Activated naive CD4-positive, alpha-beta T cell treated with anti-CD3 and anti-CD28 coated beads for 36 hours (primary cell): ENCODE data around the gene IMMP2L. TPM values are rescaled to one million over a fixed set of nuclear protein-coding genes. Genes with fewer than 3 reads are reported as not detected.

ENCODE experiments used
- CTCF ChIA-PET: fragments of 350-600 bp; sonication (Branson Sonifier 250); formaldehyde crosslinking; loops from one replicate; lab custom pipeline; 2021; ENCODE audit warnings: antibody characterized with exemption; lab: Charles Lee
- DNase-seq: peaks from one replicate; pipeline ENCODE4 v3.0.0-alpha.2; 2020
- H3K27ac Mint-ChIP-seq: one replicate; pipeline ENCODE4 v1.8.0; 2021; ENCODE audit warnings: mild to moderate bottlenecking, mixed read lengths
- H3K27me3 Mint-ChIP-seq: one replicate; pipeline ENCODE4 v1.8.0; 2021; ENCODE audit warnings: low read depth, mixed read lengths
- H3K36me3 Mint-ChIP-seq: one replicate; pipeline ENCODE4 v1.8.0; 2021; ENCODE audit warnings: low read depth, mixed read lengths
- H3K4me1 Mint-ChIP-seq: one replicate; pipeline ENCODE4 v1.8.0; 2021; ENCODE audit warnings: low read depth, mixed read lengths
- H3K4me3 Mint-ChIP-seq: one replicate; pipeline ENCODE4 v1.8.0; 2021; ENCODE audit warnings: mild to moderate bottlenecking, moderate library complexity, mixed read lengths
- H3K9me3 Mint-ChIP-seq: one replicate; pipeline ENCODE4 v1.8.0; 2021; ENCODE audit warnings: mixed read lengths
- intact Hi-C: fragments of 100-400 bp; cut with micrococcal nuclease; formaldehyde crosslinking; loops from one replicate; pipeline ENCODE4 v1.15.1; 2023
- total RNA-seq, 2 experiments: library from RNA; stranded (reverse); gene quantifications; one replicate each; pipeline ENCODE4 v1.2.3, GENCODE V29; 2021

IMMP2L gene
- total RNA-seq, 2 experiments from 2014 or later, result 24.4 to 26.6 TPM

- Mint-ChIP-seq H3K36me3 (no peaks in the 10 kb centered on the region), H3K4me3 (no peak overlapping the region), H3K27ac (no peak overlapping the region), H3K4me1 (no peaks in the 10 kb centered on the region), H3K27me3 (no peaks in the 10 kb centered on the region), H3K9me3 (no peaks in the 10 kb centered on the region)
- intact Hi-C loops, result no loop called here
- DNase-seq, result no peak
- CTCF ChIA-PET, result no interaction called here
Measured at GRCh38 chr7:110850224-110850623, 712.1 kb downstream of the IMMP2L start.

GRCh38 chr7:110842796-110843195 lies 719.5 kb downstream of the IMMP2L start:
- intact Hi-C loops, result no loop called here
- no peaks in the 10 kb centered on the region for H3K27me3 Mint-ChIP-seq
- H3K4me1 Mint-ChIP-seq, result no peaks in the 10 kb centered on the region
- no peak overlapping the region for H3K27ac Mint-ChIP-seq
- no peaks in the 10 kb centered on the region for H3K9me3 Mint-ChIP-seq
- no peak for DNase-seq
- H3K4me3 Mint-ChIP-seq, result no peak overlapping the region
- CTCF ChIA-PET, result no interaction called here
- H3K36me3 Mint-ChIP-seq, result no peaks in the 10 kb centered on the region

GRCh38 chr7:110841840-110842545 lies 720.3 kb downstream of the IMMP2L start:
- Mint-ChIP-seq H3K27ac (no peak overlapping the region), H3K4me1 (no peaks in the 10 kb centered on the region), H3K27me3 (no peaks in the 10 kb centered on the region), H3K36me3 (no peaks in the 10 kb centered on the region), H3K9me3 (peaks cover 2% of the 10 kb centered on the region), H3K4me3 (no peak overlapping the region)
- CTCF ChIA-PET, result no interaction called here
- no peak for DNase-seq
- intact Hi-C loops, result no loop called here

DNA sequence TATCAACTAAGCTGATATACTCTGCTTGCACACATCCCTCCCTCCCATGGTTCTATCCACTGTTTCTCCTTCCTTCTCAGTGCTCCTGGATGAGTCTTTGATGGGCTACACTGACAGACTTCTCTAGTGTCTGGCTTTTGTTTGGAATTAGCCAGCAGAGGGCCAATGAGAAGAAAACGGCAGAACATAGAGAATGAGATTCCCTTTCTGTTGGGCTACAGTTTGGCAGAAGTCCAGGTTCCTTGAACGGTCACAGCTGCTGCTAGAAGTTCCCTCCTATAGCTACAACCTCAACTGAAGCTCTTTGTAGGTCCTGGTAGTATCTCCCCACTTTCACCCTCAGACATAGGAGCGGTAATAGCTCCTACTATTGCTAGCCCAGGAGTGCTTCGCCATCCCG lies 722.4 kb downstream of the IMMP2L start:
- H3K27ac Mint-ChIP-seq, result no peak overlapping the region
- CTCF ChIA-PET, result no interaction called here
- peaks cover 11% of the 10 kb centered on the region for H3K4me1 Mint-ChIP-seq
- H3K4me3 Mint-ChIP-seq, result no peak overlapping the region
- H3K36me3 Mint-ChIP-seq, result no peaks in the 10 kb centered on the region
- intact Hi-C loops, result no loop called here
- DNase-seq, result no peak
- H3K9me3 Mint-ChIP-seq, result peaks cover 2% of the 10 kb centered on the region
- H3K27me3 Mint-ChIP-seq, result no peaks in the 10 kb centered on the region

- Mint-ChIP-seq H3K27me3 (no peaks in the 10 kb centered on the region), H3K9me3 (peaks cover 2% of the 10 kb centered on the region), H3K4me1 (peaks cover 16% of the 10 kb centered on the region), H3K27ac (no peak overlapping the region), H3K4me3 (no peak overlapping the region), H3K36me3 (no peaks in the 10 kb centered on the region)
- intact Hi-C loops, result no loop called here
- no peak for DNase-seq
- CTCF ChIA-PET, result no interaction called here
Measured at GRCh38 chr7:110835849-110836248, 726.4 kb downstream of the IMMP2L start.

GRCh38 chr7:110835218-110835617 lies 727.1 kb downstream of the IMMP2L start:
- Mint-ChIP-seq H3K9me3 (peaks cover 2% of the 10 kb centered on the region), H3K27ac (no peak overlapping the region), H3K36me3 (no peaks in the 10 kb centered on the region), H3K4me1 (peaks cover 16% of the 10 kb centered on the region), H3K27me3 (no peaks in the 10 kb centered on the region), H3K4me3 (no peak overlapping the region)
- DNase-seq, result no peak
- CTCF ChIA-PET, result interaction anchor here (0.6 kb wide), 1 partner anchor 908 kb away, joined by 5 read pairs; no protein-coding TSS in a partner anchor
- intact Hi-C loops, result no loop called here

- no peak for DNase-seq
- CTCF ChIA-PET, result no interaction called here
- no peak overlapping the region for H3K27ac Mint-ChIP-seq
- no peak overlapping the region for H3K4me3 Mint-ChIP-seq
- H3K4me1 Mint-ChIP-seq, result peaks cover 16% of the 10 kb centered on the region
- H3K36me3 Mint-ChIP-seq, result no peaks in the 10 kb centered on the region
- no peaks in the 10 kb centered on the region for H3K27me3 Mint-ChIP-seq
- intact Hi-C loops, result no loop called here
- no peaks in the 10 kb centered on the region for H3K9me3 Mint-ChIP-seq
Measured at GRCh38 chr7:110831419-110831818, 730.9 kb downstream of the IMMP2L start.

DNA sequence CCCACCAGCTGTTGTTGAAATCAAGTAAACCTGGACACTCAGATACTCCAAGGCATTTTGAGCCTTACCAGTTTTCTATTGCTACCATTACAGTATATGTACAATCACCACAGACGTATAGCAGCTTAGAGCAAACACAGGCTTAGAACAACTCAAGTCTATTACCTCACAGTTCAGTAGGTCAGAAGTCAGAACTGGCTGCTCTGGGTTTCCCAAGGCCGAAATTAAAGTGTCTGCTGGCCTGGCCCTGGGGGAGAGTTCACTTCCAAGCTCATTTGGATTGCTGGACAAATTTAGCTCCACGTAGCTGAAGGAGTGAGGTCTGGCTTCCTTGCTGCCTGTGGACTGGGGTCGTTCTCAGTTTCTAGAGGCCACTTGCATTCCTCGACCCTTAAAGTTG lies 731.5 kb downstream of the IMMP2L start:
- H3K4me3 Mint-ChIP-seq, result no peak overlapping the region
- no peak overlapping the region for H3K27ac Mint-ChIP-seq
- H3K36me3 Mint-ChIP-seq, result no peaks in the 10 kb centered on the region
- intact Hi-C loops, result no loop called here
- CTCF ChIA-PET, result interaction anchor here (0.6 kb wide), 1 partner anchor 383 kb away, joined by 3 read pairs; no protein-coding TSS in a partner anchor
- DNase-seq, result no peak
- no peaks in the 10 kb centered on the region for H3K9me3 Mint-ChIP-seq
- peaks cover 14% of the 10 kb centered on the region for H3K4me1 Mint-ChIP-seq
- H3K27me3 Mint-ChIP-seq, result no peaks in the 10 kb centered on the region

GRCh38 chr7:110827936-110828335 lies 734.4 kb downstream of the IMMP2L start:
- Mint-ChIP-seq H3K4me1 (no peaks in the 10 kb centered on the region), H3K36me3 (no peaks in the 10 kb centered on the region), H3K27me3 (no peaks in the 10 kb centered on the region), H3K27ac (no peak overlapping the region), H3K9me3 (no peaks in the 10 kb centered on the region), H3K4me3 (no peak overlapping the region)
- DNase-seq, result no peak
- intact Hi-C loops, result no loop called here
- CTCF ChIA-PET, result no interaction called here

DNA sequence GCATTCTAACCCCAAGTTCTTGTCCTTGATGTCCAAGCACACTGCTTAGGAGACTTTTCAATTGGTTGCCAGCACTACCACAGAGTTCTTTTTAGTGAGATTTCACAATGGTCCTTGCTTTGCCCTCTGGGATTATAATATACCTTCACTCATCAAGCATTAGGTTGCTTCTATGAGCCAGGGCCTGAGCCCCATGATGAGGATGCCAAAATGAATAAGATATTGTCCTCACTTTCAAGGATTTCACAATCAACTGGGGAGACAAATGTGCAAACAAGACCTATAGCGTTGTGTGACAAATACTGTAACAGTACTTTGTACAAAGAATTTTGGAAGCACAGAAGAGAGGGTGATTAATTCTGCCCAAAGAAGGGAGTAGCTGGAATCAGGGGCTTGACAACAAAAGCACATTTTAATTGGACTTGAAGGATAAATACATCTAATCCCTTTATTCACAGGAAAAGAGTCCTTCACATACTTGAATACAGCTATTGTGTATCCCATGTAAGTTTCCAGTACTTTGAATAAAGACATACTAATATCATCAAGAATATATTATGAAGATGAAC lies 734.9 kb downstream of the IMMP2L start:
- H3K9me3 Mint-ChIP-seq, result no peaks in the 10 kb centered on the region
- intact Hi-C loops, result no loop called here

GRCh38 chr7:110813986-110814385 lies 748.3 kb downstream of the IMMP2L start:
- Mint-ChIP-seq H3K9me3 (no peaks in the 10 kb centered on the region), H3K36me3 (no peaks in the 10 kb centered on the region)

More for the DNA sequence above, 734.9 kb downstream of the IMMP2L start:
- Mint-ChIP-seq H3K36me3 (no peaks in the 10 kb centered on the region), H3K27ac (no peak overlapping the region), H3K4me1 (no peaks in the 10 kb centered on the region), H3K4me3 (no peak overlapping the region), H3K27me3 (no peaks in the 10 kb centered on the region)
- no peak for DNase-seq
- CTCF ChIA-PET, result no interaction called here

GRCh38 chr7:110809832-110810231 lies 752.5 kb downstream of the IMMP2L start:
- Mint-ChIP-seq H3K4me3 (no peak overlapping the region), H3K27me3 (no peaks in the 10 kb centered on the region), H3K9me3 (no peaks in the 10 kb centered on the region), H3K4me1 (no peaks in the 10 kb centered on the region), H3K36me3 (peaks cover 2% of the 10 kb centered on the region), H3K27ac (no peak overlapping the region)
- DNase-seq, result no peak
- intact Hi-C loops, result no loop called here
- CTCF ChIA-PET, result no interaction called here

More at GRCh38 chr7:110813986-110814385, 748.3 kb downstream of the IMMP2L start:
- no peak for DNase-seq
- intact Hi-C loops, result no loop called here
- CTCF ChIA-PET, result no interaction called here
- H3K27me3 Mint-ChIP-seq, result no peaks in the 10 kb centered on the region
- no peak overlapping the region for H3K27ac Mint-ChIP-seq
- H3K4me3 Mint-ChIP-seq, result no peak overlapping the region
- H3K4me1 Mint-ChIP-seq, result no peaks in the 10 kb centered on the region

DNA sequence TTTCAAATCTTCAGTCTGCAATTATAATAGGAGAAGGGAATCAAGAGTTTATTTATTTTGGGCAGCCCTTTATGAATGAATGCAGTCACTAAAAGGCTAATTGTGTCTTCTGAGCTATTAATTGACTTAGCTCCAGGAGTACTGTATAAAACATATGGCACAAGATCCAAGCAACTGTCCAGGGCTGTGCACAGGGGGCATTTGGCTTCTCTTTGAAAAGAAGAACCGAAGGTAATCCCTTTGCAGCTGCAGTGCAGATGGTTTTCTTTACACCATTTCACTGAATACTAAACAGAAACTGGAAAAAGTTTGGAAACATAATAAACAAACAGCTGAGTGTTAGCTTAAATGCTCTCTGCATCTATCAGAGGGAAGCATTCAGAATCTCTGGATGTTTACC lies 753.9 kb downstream of the IMMP2L start:
- CTCF ChIA-PET, result no interaction called here
- Mint-ChIP-seq H3K27ac (no peak overlapping the region), H3K27me3 (no peaks in the 10 kb centered on the region), H3K4me1 (no peaks in the 10 kb centered on the region), H3K4me3 (no peak overlapping the region), H3K9me3 (no peaks in the 10 kb centered on the region), H3K36me3 (peaks cover 2% of the 10 kb centered on the region)
- DNase-seq, result no peak
- intact Hi-C loops, result no loop called here
